HTR-8/SVneo (cell line): ENCODE measurements around the gene HERC4.
"Not testable (repeated sequence)": the region's sequence is repeated elsewhere in the genome, so short reads cannot be mapped to it uniquely, and the experiment has no call there.

Source experiments
- DNase-seq: peaks from one replicate; pipeline ENCODE4 v3.0.0; 2011; ENCODE audit warnings: low spot score, mixed read lengths; ENCODE audit not compliant: insufficient read length
- FAIRE-seq: peaks from 2 replicates; lab custom pipeline; 2011; peaks lifted over from hg19 to GRCh38; lab: Jason Lieb, UNC

The HERC4 gene

GRCh38 chr10:68095153-68095552 is 20.1 kb upstream of the HERC4 start:
- DNase-seq = no peak
- no peak for FAIRE-seq

DNA sequence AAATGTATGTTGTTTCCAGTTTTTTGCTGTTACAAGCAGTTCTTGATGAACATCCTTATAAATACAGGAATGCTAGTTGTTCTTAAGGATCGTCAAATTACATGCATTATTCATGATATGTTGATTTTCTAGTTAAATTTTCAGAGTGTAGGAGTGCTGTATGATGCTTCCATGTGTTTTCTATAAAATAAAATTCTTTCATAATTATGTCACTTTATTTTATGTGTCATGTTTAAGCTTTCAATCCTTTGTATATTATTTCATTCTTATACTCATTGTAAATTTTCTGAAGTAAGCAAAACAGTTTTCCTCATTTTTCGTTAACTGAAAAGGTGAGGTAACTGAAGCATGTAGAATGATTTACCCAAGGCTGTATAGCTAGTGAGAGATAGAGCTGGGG is 17.4 kb upstream of the HERC4 start:
- FAIRE-seq (no peak), DNase-seq (no peak)

- DNase-seq = no peak
- no peak for FAIRE-seq
These were observed 15.5 kb upstream of the HERC4 start for GRCh38 chr10:68090586-68090985.

DNA sequence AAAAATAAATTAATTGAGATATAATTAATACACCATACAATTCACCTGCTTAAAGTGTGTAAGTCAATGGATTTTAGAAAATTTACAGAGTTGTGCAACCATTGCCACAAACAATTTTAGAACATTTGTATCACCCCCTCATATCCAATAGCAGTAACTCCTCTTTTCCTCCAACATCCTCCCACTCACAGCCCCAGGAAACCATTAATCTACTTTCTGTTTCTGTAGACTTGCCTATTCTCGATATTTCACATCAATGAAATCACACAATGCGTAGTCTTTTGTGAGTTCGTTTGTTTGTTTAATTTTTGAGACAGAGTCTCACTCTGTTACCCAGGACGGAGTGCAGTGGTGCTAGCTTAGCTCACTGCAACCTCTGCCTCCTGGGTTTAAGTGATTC is 13.7 kb upstream of the HERC4 start:
- FAIRE-seq (peak; percentile 57), DNase-seq (no peak)

- FAIRE-seq (no peak), DNase-seq (no peak)
These were observed 12.8 kb upstream of the HERC4 start for GRCh38 chr10:68087685-68088401.

GRCh38 chr10:68086910-68087684 is 12.0 kb upstream of the HERC4 start:
- FAIRE-seq = no peak
- DNase-seq = no peak

GRCh38 chr10:68086011-68086410 is 10.9 kb upstream of the HERC4 start:
- peak; percentile 57 for FAIRE-seq
- DNase-seq = no peak

GRCh38 chr10:68084469-68084868 is 9.4 kb upstream of the HERC4 start:
- FAIRE-seq = no peak

GRCh38 chr10:68083953-68084352 is 8.9 kb upstream of the HERC4 start:
- FAIRE-seq (no peak), DNase-seq (no peak)

More at GRCh38 chr10:68084469-68084868, 9.4 kb upstream of the HERC4 start:
- DNase-seq = no peak

GRCh38 chr10:68082872-68083271 is 7.8 kb upstream of the HERC4 start:
- no peak for DNase-seq
- FAIRE-seq = no peak

DNA sequence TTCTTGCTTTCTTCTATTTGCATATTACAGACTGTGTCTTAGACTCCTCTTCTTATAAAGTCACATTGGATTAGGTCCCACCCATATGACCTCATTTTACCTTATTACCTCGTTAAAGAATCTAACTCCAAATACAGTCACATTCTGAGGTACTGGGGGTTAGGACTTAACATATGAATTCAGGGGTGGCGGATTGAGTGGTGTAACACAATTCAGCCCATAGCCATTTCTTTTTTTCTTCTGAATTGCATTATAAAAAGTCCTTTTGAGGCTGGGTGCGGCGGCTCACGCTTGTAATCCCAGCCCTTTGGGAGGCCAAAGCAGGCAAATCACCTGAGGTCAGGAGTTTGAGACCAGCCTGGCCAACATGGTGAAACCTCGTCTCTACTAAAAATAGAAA is 6.8 kb upstream of the HERC4 start:
- FAIRE-seq (peak; percentile 60), DNase-seq (no peak)

DNA sequence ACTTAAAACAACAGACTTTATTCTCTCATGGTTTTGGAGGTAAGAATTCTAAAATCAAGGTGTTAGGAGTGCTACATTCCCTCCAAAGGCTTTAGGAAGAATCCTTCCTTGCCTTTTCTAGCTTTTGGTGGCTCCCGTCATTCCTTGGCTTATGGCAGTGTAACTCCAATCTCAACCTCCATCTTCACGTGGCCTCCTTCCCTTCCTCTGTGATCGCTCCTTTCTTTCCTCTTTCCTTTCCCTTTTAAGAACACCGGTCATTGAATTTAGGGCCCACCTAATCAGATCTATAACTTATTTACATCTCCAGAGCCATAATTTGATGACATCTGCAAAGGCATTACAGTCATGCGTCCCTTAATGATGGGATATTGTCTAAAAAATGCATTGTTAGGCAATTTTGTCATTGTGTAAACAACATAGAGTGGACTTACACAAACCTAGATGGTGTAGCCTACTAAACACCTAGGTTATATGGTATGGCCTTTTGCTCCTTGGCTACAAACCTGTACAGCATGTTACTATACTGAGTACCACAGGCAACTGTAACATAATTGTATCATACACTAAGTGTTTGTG is 5.9 kb upstream of the HERC4 start:
- no peak for DNase-seq
- peak; percentile 44 for FAIRE-seq

GRCh38 chr10:68079434-68079833 is 4.4 kb upstream of the HERC4 start:
- FAIRE-seq = no peak
- no peak for DNase-seq

- DNase-seq (no peak), FAIRE-seq (no peak)
These were observed 1.9 kb upstream of the HERC4 start for GRCh38 chr10:68077026-68077425.

DNA sequence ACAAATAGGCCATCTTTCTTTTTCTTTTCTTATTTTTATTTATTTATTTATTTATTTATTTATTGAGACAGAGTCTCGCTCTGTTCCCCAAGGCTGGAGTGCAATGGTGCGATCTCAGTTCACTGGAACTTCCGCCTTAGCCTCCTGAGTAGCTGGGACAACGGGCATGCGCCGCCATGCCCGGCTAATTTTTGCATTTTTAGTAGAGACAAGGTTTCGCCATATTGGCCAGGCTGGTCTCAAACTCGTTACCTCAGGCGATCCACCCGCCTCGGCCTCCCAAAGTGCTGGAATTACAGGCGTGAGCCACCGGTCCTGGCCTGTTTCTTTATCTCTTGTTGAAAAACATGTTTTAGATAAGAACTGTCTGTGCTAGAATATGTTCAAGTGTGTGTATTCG is 998 bp upstream of the HERC4 start:
- FAIRE-seq, DNase-seq: not testable (repeated sequence)

- DNase-seq (no peak), FAIRE-seq (no peak)
These were observed 494 bp upstream of the HERC4 start for GRCh38 chr10:68075550-68076004.

GRCh38 chr10:68074031-68074774 is 880 bp downstream of the HERC4 start:
- FAIRE-seq (no peak), DNase-seq (no peak)

DNA sequence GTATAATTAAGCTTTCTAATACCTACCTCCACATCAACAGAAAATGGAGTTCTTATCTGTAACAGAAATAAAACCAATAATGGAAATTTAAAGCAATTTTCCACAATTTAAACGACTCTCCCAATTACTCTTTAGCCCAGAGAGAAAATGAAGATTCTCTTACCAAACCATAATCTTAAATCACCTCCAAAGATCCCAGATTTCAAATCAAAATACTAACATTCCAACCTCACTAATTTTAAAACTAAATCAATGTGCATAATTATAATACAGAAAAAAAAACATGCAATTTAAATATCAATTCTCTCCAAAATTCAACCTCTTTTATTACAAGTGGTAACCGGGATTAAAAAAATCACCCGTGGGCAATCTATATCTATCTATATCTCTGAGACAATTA is 1.5 kb downstream of the HERC4 start:
- no peak for DNase-seq
- no peak for FAIRE-seq

- no peak for FAIRE-seq
- DNase-seq = no peak
These were observed 7.6 kb downstream of the HERC4 start for GRCh38 chr10:68067508-68067907.

DNA sequence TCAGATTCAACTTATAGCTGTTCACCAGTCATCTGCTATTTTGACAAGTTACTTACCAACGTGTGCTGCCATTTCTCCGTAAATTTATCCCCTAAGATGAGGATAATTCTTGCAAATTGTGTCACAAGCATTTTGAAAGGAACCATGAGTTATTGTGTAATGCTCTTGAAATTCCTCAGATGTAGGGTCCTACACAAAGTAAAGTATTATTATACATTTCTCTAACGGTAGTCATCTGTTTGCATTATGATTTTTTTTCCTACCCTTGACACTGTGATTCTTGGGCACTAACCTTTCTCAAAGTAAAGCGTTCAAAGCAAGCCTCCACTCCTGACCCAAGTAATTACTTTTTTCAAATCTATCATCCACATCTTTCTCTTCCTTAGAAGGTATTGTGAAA is 8.1 kb downstream of the HERC4 start:
- FAIRE-seq (no peak), DNase-seq (no peak)

DNA sequence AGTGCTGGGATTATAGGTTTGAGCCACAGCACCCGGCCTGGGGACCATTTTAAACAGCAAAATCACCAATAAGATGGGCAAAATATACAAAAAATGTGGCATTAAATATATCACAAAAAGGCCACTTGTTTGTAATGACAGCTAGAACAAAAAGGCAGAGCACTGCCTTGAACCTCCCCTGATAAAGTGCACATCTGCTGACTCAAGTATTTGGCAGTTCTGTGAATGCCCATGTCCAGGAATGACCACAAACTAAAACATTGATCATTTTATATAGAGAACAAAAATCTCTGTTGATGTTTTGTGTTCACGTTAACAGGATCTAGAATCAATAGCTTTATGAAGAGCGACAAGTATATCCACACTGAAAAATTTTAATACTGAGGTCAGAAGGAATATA is 21.5 kb downstream of the HERC4 start:
- no peak for FAIRE-seq

More for the DNA sequence above, 21.5 kb downstream of the HERC4 start:
- DNase-seq = no peak
